Measurements from ENCODE around the gene TMEM174. TPM values are rescaled to one million over a fixed set of nuclear protein-coding genes. Genes with fewer than 3 reads are reported as not detected.
"Not testable (repeated sequence)": the region's sequence is repeated elsewhere in the genome, so short reads cannot be mapped to it uniquely, and the experiment has no call there.

TMEM174 gene
- total and polyA plus RNA-seq, 9 donors: not detected

DNA sequence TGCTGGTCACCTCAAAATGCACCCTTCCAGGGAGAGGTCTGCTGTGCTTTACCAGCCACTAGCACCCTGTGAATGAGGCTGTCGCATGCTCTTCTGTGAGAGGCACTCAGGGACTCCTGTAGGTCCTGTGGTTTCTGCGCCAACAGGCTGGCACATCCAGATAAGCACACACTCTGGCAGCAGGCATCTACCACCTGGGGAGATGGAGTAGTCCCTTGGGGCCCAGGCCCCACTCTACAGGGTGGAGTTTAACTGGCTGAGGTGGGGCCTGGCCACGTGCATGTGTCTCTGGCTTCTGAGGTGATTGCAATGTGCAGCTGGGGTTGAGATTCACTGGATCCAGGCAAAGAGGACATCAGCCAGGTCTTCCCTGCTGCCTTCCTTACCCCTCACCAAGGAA, 32.3 kb downstream of the TMEM174 start:
- no peak overlapping the region for H3K4me3 ChIP-seq
- H3K27ac ChIP-seq: no peak overlapping the region
- WGBS, 3 donors: 65 to 86% (median 79%) methylated on average over 3 of the region's 3 CpGs
- TF ChIP-seq POLR2A (IDR thresholded peaks at IDR 0.05) (no peak), EP300 (IDR thresholded peaks at IDR 0.05) (no peak)
- TF ChIP-seq, protein P1, sequence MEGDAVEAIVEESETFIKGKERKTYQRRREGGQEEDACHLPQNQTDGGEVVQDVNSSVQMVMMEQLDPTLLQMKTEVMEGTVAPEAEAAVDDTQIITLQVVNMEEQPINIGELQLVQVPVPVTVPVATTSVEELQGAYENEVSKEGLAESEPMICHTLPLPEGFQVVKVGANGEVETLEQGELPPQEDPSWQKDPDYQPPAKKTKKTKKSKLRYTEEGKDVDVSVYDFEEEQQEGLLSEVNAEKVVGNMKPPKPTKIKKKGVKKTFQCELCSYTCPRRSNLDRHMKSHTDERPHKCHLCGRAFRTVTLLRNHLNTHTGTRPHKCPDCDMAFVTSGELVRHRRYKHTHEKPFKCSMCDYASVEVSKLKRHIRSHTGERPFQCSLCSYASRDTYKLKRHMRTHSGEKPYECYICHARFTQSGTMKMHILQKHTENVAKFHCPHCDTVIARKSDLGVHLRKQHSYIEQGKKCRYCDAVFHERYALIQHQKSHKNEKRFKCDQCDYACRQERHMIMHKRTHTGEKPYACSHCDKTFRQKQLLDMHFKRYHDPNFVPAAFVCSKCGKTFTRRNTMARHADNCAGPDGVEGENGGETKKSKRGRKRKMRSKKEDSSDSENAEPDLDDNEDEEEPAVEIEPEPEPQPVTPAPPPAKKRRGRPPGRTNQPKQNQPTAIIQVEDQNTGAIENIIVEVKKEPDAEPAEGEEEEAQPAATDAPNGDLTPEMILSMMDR (IDR thresholded peaks at IDR 0.05): no peak
- H3K4me1 ChIP-seq (ENCODE audit: insufficient read depth): no peaks in the 10 kb centered on the region
- DNase-seq: no peak
- no peaks in the 10 kb centered on the region for H3K27me3 ChIP-seq
- intact Hi-C loops (cut with DNase I): loop anchor here in 1 of 4 donors (10.0 kb wide), 1 partner anchor 121 kb away; no protein-coding TSS in a partner anchor
- H3K36me3 ChIP-seq: no peaks in the 10 kb centered on the region
- H3K9me3 ChIP-seq: no peaks in the 10 kb centered on the region

DNA sequence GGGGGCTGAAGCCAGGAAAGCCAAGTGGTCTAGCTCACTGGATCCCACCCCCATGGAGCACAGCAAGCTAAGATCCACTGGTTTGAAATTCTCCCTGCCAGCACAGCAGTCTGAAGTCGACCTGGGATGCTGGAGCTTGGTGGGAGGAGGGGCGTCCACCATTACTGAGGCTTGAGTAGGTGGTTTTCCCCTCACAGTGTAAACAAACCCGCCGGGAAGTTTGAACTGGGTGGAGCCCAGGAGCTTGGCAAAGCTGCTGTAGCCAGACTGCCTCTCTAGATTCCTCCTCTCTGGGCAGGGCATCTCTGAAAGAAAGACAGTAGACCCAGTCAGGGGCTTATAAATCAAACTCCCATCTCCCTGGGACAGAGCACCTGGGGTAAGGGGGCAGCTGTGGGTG, 34.2 kb downstream of the TMEM174 start:
- intact Hi-C loops (cut with DNase I): loop anchor here in 1 of 4 donors (10.0 kb wide), 1 partner anchor 122 kb away; no protein-coding TSS in a partner anchor
- DNase-seq: not testable (repeated sequence)

DNA sequence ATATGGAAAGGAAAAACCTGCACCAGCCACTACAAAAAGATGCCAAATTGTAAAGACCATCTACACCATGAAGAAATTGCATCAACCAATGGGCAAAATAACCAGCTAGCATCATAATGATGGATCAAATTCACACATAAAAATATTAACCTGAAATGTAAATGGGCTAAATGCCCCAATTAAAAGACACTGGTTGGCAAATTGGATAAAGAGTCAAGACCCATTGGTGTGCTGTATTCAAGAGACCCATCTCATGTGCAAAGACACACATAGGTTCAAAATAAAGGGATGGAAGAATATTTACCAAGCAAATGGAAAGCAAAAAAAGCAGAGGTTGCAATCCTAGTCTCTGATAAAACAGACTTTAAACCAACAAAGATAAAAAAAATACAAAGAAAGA, 36.1 kb downstream of the TMEM174 start:
- not testable (repeated sequence) for DNase-seq; H3K27me3 ChIP-seq; H3K9me3 ChIP-seq; H3K27ac ChIP-seq; H3K4me3 ChIP-seq; H3K4me1 ChIP-seq (ENCODE audit: insufficient read depth); H3K36me3 ChIP-seq
- intact Hi-C loops (cut with DNase I): loop anchor here in 1 of 4 donors (10.0 kb wide), 1 partner anchor 124 kb away; no protein-coding TSS in a partner anchor

More for the DNA sequence above, 34.2 kb downstream of the TMEM174 start:
- not testable (repeated sequence) for H3K36me3 ChIP-seq; H3K27ac ChIP-seq; H3K4me3 ChIP-seq; H3K4me1 ChIP-seq (ENCODE audit: insufficient read depth); H3K27me3 ChIP-seq; H3K9me3 ChIP-seq
- 35 to 39% (median 37%) methylated on average over 4 of the region's 4 CpGs for WGBS, 3 donors

DNA sequence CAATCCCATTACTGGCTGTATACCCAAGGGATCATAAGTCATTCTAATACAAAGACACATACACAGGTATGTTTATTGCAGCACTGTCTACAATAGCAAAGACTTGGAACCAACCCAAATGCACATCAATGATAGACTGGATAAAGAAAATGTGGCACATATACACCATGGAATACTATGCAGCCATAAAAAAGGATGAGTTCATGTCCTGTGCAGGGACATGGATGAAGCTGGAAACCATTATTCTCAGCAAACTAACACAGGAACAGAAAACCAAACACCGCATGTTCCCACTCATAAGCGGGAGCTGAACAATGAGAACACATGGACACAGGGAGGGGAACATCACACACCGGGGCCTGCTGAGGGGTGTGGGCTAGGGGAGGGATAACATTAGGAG, 39.7 kb downstream of the TMEM174 start:
- DNase-seq; H3K36me3 ChIP-seq; H3K27ac ChIP-seq; intact Hi-C loops (cut with DNase I); H3K4me3 ChIP-seq; H3K9me3 ChIP-seq; H3K4me1 ChIP-seq (ENCODE audit: insufficient read depth); H3K27me3 ChIP-seq: not testable (repeated sequence)
- WGBS, 3 donors: 88 to 100% (median 100%) methylated on average over 3 of the region's 3 CpGs

DNA sequence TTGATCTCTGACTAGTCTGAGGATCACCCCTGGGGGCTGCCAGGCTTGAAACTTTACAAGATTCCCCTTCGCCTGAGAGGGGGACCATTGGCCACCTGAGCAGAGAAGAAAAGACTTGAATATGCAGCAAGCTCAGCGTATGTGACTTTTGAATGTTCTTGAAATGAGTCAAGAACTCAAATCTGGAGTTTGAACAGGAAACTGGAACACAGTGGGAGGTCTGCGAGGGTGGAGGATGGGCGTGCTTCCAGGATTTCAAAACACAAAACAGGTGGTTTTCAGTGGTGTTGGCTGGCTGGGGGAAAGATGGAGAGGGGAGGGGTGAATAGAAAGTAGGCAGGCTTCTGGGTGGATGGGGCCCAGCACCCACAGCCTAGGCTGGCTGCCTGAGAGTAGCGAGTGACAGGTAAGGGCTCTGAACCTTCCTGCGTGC, 40.6 kb downstream of the TMEM174 start:
- Histone ChIP-seq H3K4me3 (no peak overlapping the region), H3K9me3 (no peaks in the 10 kb centered on the region), H3K27ac (no peak overlapping the region), H3K4me1 (ENCODE audit: insufficient read depth) (no peaks in the 10 kb centered on the region), H3K27me3 (no peaks in the 10 kb centered on the region), H3K36me3 (no peaks in the 10 kb centered on the region)
- DNase-seq: no peak
- WGBS, 3 donors: 41 to 55% (median 45%) methylated on average over 6 of the region's 6 CpGs
- no peak for TF ChIP-seq POLR2A (IDR thresholded peaks at IDR 0.05)
- TF ChIP-seq, protein P1 (IDR thresholded peaks at IDR 0.05): no peak
- TF ChIP-seq EP300 (IDR thresholded peaks at IDR 0.05): no peak
- intact Hi-C loops (cut with DNase I): no loop called here

DNA sequence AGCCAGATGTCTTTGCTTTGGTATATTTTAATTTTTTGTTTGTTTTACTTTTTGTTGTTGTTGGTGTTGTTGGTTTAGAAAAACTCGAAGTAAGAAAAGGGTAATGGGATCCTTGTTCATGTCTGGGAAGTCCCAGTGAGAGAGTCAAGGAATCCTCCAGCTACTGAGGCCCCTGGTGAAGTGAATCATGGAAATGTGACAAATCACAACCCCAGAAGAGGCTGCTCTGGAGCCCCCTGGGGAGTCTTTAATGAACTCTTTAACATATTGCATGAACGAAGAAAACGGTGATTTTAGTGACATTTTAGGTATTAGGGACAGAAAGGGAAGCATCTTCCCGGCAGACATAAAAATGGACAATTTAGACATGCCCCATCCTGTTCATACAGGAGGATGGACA, 41.3 kb downstream of the TMEM174 start:
- no peak for DNase-seq
- Histone ChIP-seq H3K27ac (no peak overlapping the region), H3K4me3 (no peak overlapping the region), H3K4me1 (ENCODE audit: insufficient read depth) (no peaks in the 10 kb centered on the region), H3K36me3 (no peaks in the 10 kb centered on the region), H3K27me3 (no peaks in the 10 kb centered on the region), H3K9me3 (no peaks in the 10 kb centered on the region)
- WGBS, 3 donors: 68 to 76% (median 72%) methylated on average over 4 of the region's 4 CpGs
- intact Hi-C loops (cut with DNase I): no loop called here
- TF ChIP-seq EP300 (IDR thresholded peaks at IDR 0.05) (no peak), POLR2A (IDR thresholded peaks at IDR 0.05) (no peak)
- TF ChIP-seq, protein P1 (IDR thresholded peaks at IDR 0.05): no peak

Measured in ovary (tissue), 9 donors.